Measurements from ENCODE around the gene MYCN. TPM values are rescaled to one million over a fixed set of nuclear protein-coding genes. Genes with fewer than 3 reads are reported as not detected.

The MYCN gene
- total and polyA plus RNA-seq, 2 of the 4 experiments (the other 2 are of a cell fraction) = not detected

- H4K20me1 ChIP-seq (ENCODE audit: insufficient read depth, low read length) = no peaks in the 10 kb centered on the region
- BruUV-seq (replicated peaks) = no TSS peak
- no peak overlapping the region for H3K4me2 ChIP-seq (ENCODE audit: low read depth, low read length)
- H2AFZ ChIP-seq (replicated peaks; ENCODE audit: low read length, poor library complexity) = no peak overlapping the region
- H2AK5ac ChIP-seq (ENCODE audit: low read depth, low read length) = no peak overlapping the region
- H4K91ac ChIP-seq (ENCODE audit: insufficient read depth, low read depth, low read length) = no peak overlapping the region
- H3K4me3 ChIP-seq (ENCODE audit: insufficient read depth, low read depth, low read length) = no peak overlapping the region
- peaks cover 4% of the 10 kb centered on the region; the same call in 1 of the 2 replicates for H3K9me3 ChIP-seq (ENCODE audit: control insufficient read depth, insufficient read depth, low read length)
- ATAC-seq (ENCODE audit: low read depth) (no peak), DNase-seq (no peak)
- no peak overlapping the region for H3K14ac ChIP-seq (replicated peaks; ENCODE audit: low read depth, low read length)
- H2AK9ac ChIP-seq (replicated peaks; ENCODE audit: low read depth, low read length, poor library complexity) = no peak overlapping the region
- H3K27me3 ChIP-seq (ENCODE audit: control insufficient read depth, insufficient read depth, low read length) = peaks cover 32% of the 10 kb centered on the region; the same call in 1 of the 2 replicates
- H4K5ac ChIP-seq (ENCODE audit: low read depth, low read length) = no peak overlapping the region
- TF ChIP-seq FOS (IDR thresholded peaks at IDR 0.05; ENCODE audit: low read depth, low read length) (no peak), POLR2A (IDR thresholded peaks at IDR 0.05; ENCODE audit: low read depth, low read length) (no peak), CHD1 (IDR thresholded peaks at IDR 0.05; ENCODE audit: low read depth, low read length) (no peak), ELK1 (IDR thresholded peaks at IDR 0.05; ENCODE audit: borderline replicate concordance, low read depth, low read length) (no peak), CEBPB (IDR thresholded peaks at IDR 0.05; ENCODE audit: low read depth, low read length) (no peak), CTCF (conservative IDR thresholded peaks at IDR 0.05; ENCODE audit: low read depth, low read length) (no peak), SMC3 (IDR thresholded peaks at IDR 0.05; ENCODE audit: low read depth, low read length) (no peak), BHLHE40 (IDR thresholded peaks at IDR 0.05; ENCODE audit: low read depth, low read length) (no peak), MXI1 (IDR thresholded peaks at IDR 0.05; ENCODE audit: borderline replicate concordance, low read depth, low read length) (no peak), MAZ (IDR thresholded peaks at IDR 0.05; ENCODE audit: borderline replicate concordance, low read depth, low read length) (no peak), RFX5 (IDR thresholded peaks at IDR 0.05; ENCODE audit: low read depth, low read length) (no peak), RAD21 (IDR thresholded peaks at IDR 0.05; ENCODE audit: low read length) (no peak), RCOR1 (IDR thresholded peaks at IDR 0.05; ENCODE audit: insufficient replicate concordance, low read length) (no peak), MAFK (IDR thresholded peaks at IDR 0.05; ENCODE audit: low read depth, low read length) (no peak), USF2 (IDR thresholded peaks at IDR 0.05; ENCODE audit: low read depth, low read length) (no peak), NFE2L2 (IDR thresholded peaks at IDR 0.05; ENCODE audit: low read depth, low read length) (no peak)
- intact Hi-C loops (cut with micrococcal nuclease) (no loop called here), in situ Hi-C loops (cut with MboI; ENCODE audit: low sequenced_read_pairs) (no loop called here), dilution Hi-C loops (cut with HindIII; ENCODE audit: low sequenced_read_pairs, unreplicated experiment) (no loop called here)
- H2BK15ac ChIP-seq (ENCODE audit: low read depth, low read length) = no peak overlapping the region
- H3K9me1 ChIP-seq (ENCODE audit: insufficient read depth, low read length) = no peaks in the 10 kb centered on the region
- H3K4me1 ChIP-seq (ENCODE audit: control insufficient read depth, insufficient read depth, low read length) = no peaks in the 10 kb centered on the region
- H3K23ac ChIP-seq (ENCODE audit: low read depth, low read length) = no peak overlapping the region
- no peak overlapping the region for H2BK120ac ChIP-seq (ENCODE audit: low read depth, low read length)
- WGBS, 2 experiments (ENCODE audit: extremely low coverage in 2 of 2, insufficient read length in 1 of 2) = no CpG with 5 or more reads among the region's 4 CpGs
- H3K4ac ChIP-seq (ENCODE audit: low read depth, low read length) = no peak overlapping the region
- H2BK5ac ChIP-seq (ENCODE audit: low read depth, low read length, poor library complexity, severe bottlenecking) = no peak overlapping the region
- no peak overlapping the region for H3K18ac ChIP-seq (ENCODE audit: low read depth, low read length)
- no peak overlapping the region for H3K9ac ChIP-seq (ENCODE audit: low read depth, low read length)
- POLR2A ChIA-PET (ENCODE audit: unreplicated experiment) = no interaction called here
- H3K79me1 ChIP-seq (ENCODE audit: low read depth in 1 of 2, low read length in 2 of 2) = no peaks in the 10 kb centered on the region
- H4K8ac ChIP-seq (ENCODE audit: low read depth in 2 of 2, low read length in 2 of 2) = no peak overlapping the region
- H3K56ac ChIP-seq (ENCODE audit: extremely low read depth, insufficient read depth, low read length) = no peak overlapping the region
- H2BK20ac ChIP-seq (ENCODE audit: low read depth, low read length) = no peak overlapping the region
- H3K27ac ChIP-seq (ENCODE audit: insufficient read depth, low read length) = no peak overlapping the region
- H3K36me3 ChIP-seq (ENCODE audit: control insufficient read depth, insufficient read depth, low read length) = no peaks in the 10 kb centered on the region
- CTCF ChIA-PET = no interaction called here
These were observed 4.1 kb downstream of the MYCN start for GRCh38 chr2:15944325-15945017.
